Uterus (tissue), 4 donors: ENCODE data around the gene NAV2. TPM values are rescaled to one million over a fixed set of nuclear protein-coding genes. Genes with fewer than 3 reads are reported as not detected.

Experiments used
- DNase-seq, 2 donors: peaks; one replicate each; pipeline ENCODE4 v3.0.0-alpha.2; 2019 to 2020
- H3K27ac ChIP-seq, 2 donors: fragments of 200-600 bp; sonication (generic); 1 replicate in 1 of 2; 2 replicates in 1 of 2; pipeline ENCODE4 v1.5.1; 2016 to 2018
- H3K27me3 ChIP-seq, 2 donors: fragments of 200-600 bp; sonication (generic); one replicate each; pipeline ENCODE4 v1.5.1; 2018 to 2019; ENCODE audit warnings: control low read depth in 1 of 2
- H3K36me3 ChIP-seq, 2 donors: fragments of 200-600 bp; sonication (generic); one replicate each; pipeline ENCODE4 v1.5.1; 2019; ENCODE audit warnings: control low read depth in 1 of 2
- H3K4me1 ChIP-seq, 2 donors: fragments of 200-600 bp; sonication (generic); one replicate each; pipeline ENCODE4 v1.5.1; 2018 to 2019; ENCODE audit warnings: control low read depth in 1 of 2
- H3K4me3 ChIP-seq, 2 donors: fragments of 200-600 bp; sonication (generic); 1 replicate in 1 of 2; 2 replicates in 1 of 2; pipeline ENCODE4 v1.5.1; 2018 to 2019; ENCODE audit warnings: mild to moderate bottlenecking in 1 of 2
- H3K9me3 ChIP-seq, 2 donors: fragments of 200-600 bp; sonication (generic); one replicate each; pipeline ENCODE4 v1.5.1; 2019; ENCODE audit warnings: control low read depth in 1 of 2
- CTCF ChIP-seq, 4 experiments: fragments of 200-600 bp in 2 of 4; fragments of 450-650 bp in 2 of 4; sonication (generic) in 2 of 4; IDR thresholded peaks; one replicate each; pipeline ENCODE4 v1.5.1; 2016 to 2019; ENCODE audit warnings: antibody characterized with exemption in 4 of 4, mild to moderate bottlenecking in 2 of 4, moderate library complexity in 1 of 4
- POLR2A ChIP-seq, 2 donors: fragments of 450-650 bp; IDR thresholded peaks; one replicate each; pipeline ENCODE4 v1.6.1; 2016; ENCODE audit warnings: antibody characterized with exemption in 2 of 2, mild to moderate bottlenecking in 1 of 2, moderate library complexity in 1 of 2
- intact Hi-C: fragments of 100-400 bp; cut with DNase I; formaldehyde crosslinking; loops from one replicate; pipeline ENCODE4 v1.15.1; 2023; ENCODE audit warnings: low total_unique reads
- total RNA-seq, 4 donors: library from RNA; depleted of rRNA in 3 of 4; stranded (reverse); fragments of >200 nt in 3 of 4; gene quantifications; one replicate each; pipeline versions ENCODE4 v1.1.0 to v1.2.4, GENCODE V29; 2014 to 2023
- donor health status: DM: yes; HTN: yes; CAD: no.

The NAV2 gene
- total RNA-seq, 4 donors from 2014 or later, result 2.6 to 31.6 (median 5.7) TPM

GRCh38 chr11:20066013-20066782 lies 353.6 kb downstream of the NAV2 start:
- DNase-seq, result no peak
- H3K4me3 ChIP-seq, result no peak overlapping the region
- no peak overlapping the region for H3K27ac ChIP-seq
- intact Hi-C loops, result no loop called here
- no peaks in the 10 kb centered on the region for H3K4me1 ChIP-seq
- H3K27me3 ChIP-seq, result no peaks in the 10 kb centered on the region
- no peaks in the 10 kb centered on the region for H3K36me3 ChIP-seq
- H3K9me3 ChIP-seq, result no peaks in the 10 kb centered on the region
- TF ChIP-seq POLR2A (IDR thresholded peaks at IDR 0.05), result no peak
- TF ChIP-seq CTCF (IDR thresholded peaks at IDR 0.05), result no peak

GRCh38 chr11:20066783-20067156 lies 354.1 kb downstream of the NAV2 start:
- DNase-seq, result no peak
- intact Hi-C loops, result no loop called here
- H3K4me1 ChIP-seq, result no peaks in the 10 kb centered on the region
- H3K9me3 ChIP-seq, result no peaks in the 10 kb centered on the region
- H3K27me3 ChIP-seq, result no peaks in the 10 kb centered on the region
- no peak overlapping the region for H3K4me3 ChIP-seq
- no peak overlapping the region for H3K27ac ChIP-seq
- H3K36me3 ChIP-seq, result no peaks in the 10 kb centered on the region
- TF ChIP-seq CTCF (IDR thresholded peaks at IDR 0.05), result no peak
- TF ChIP-seq POLR2A (IDR thresholded peaks at IDR 0.05), result no peak

GRCh38 chr11:20067665-20068064 lies 355.0 kb downstream of the NAV2 start:
- no peaks in the 10 kb centered on the region for H3K36me3 ChIP-seq
- H3K4me1 ChIP-seq, result no peaks in the 10 kb centered on the region
- no peak overlapping the region for H3K4me3 ChIP-seq
- no peaks in the 10 kb centered on the region for H3K9me3 ChIP-seq
- DNase-seq, result no peak
- no peaks in the 10 kb centered on the region for H3K27me3 ChIP-seq
- no peak for TF ChIP-seq CTCF (IDR thresholded peaks at IDR 0.05)
- TF ChIP-seq POLR2A (IDR thresholded peaks at IDR 0.05), result no peak
- intact Hi-C loops, result no loop called here
- no peak overlapping the region for H3K27ac ChIP-seq

- TF ChIP-seq POLR2A (IDR thresholded peaks at IDR 0.05), result no peak
- H3K36me3 ChIP-seq, result no peaks in the 10 kb centered on the region
- DNase-seq, result no peak
- no peaks in the 10 kb centered on the region for H3K4me1 ChIP-seq
- H3K27ac ChIP-seq, result no peak overlapping the region
- no peaks in the 10 kb centered on the region for H3K27me3 ChIP-seq
- no peak overlapping the region for H3K4me3 ChIP-seq
- intact Hi-C loops, result no loop called here
- no peaks in the 10 kb centered on the region for H3K9me3 ChIP-seq
Measured at GRCh38 chr11:20068691-20069090, 356.1 kb downstream of the NAV2 start.

GRCh38 chr11:20070459-20070858 lies 357.8 kb downstream of the NAV2 start:
- Histone ChIP-seq H3K27ac (no peak overlapping the region), H3K9me3 (no peaks in the 10 kb centered on the region), H3K27me3 (no peaks in the 10 kb centered on the region), H3K4me3 (no peak overlapping the region), H3K36me3 (no peaks in the 10 kb centered on the region), H3K4me1 (no peaks in the 10 kb centered on the region)
- intact Hi-C loops, result no loop called here
- DNase-seq, result no peak
- no peak for TF ChIP-seq POLR2A (IDR thresholded peaks at IDR 0.05)
- no peak for TF ChIP-seq CTCF (IDR thresholded peaks at IDR 0.05)
